Astrocyte (in vitro differentiated cells and primary cell): ENCODE measurements around the gene DEPP1.

Experiments used
- EZH2 ChIP-seq: IDR thresholded peaks from 2 replicates; pipeline ENCODE4 v1.6.1; 2012; ENCODE audit warnings: mild to moderate bottlenecking, low read length, inconsistent platforms; ENCODE audit not compliant: insufficient read depth
- TF ChIP-seq, protein P1 (sequence below): IDR thresholded peaks from 2 replicates; pipeline ENCODE4 v1.5.1; 2011; ENCODE audit warnings: low read depth, mild to moderate bottlenecking, inconsistent platforms, low read length, moderate library complexity; ENCODE audit not compliant: insufficient read depth

- TF ChIP-seq, protein P1, sequence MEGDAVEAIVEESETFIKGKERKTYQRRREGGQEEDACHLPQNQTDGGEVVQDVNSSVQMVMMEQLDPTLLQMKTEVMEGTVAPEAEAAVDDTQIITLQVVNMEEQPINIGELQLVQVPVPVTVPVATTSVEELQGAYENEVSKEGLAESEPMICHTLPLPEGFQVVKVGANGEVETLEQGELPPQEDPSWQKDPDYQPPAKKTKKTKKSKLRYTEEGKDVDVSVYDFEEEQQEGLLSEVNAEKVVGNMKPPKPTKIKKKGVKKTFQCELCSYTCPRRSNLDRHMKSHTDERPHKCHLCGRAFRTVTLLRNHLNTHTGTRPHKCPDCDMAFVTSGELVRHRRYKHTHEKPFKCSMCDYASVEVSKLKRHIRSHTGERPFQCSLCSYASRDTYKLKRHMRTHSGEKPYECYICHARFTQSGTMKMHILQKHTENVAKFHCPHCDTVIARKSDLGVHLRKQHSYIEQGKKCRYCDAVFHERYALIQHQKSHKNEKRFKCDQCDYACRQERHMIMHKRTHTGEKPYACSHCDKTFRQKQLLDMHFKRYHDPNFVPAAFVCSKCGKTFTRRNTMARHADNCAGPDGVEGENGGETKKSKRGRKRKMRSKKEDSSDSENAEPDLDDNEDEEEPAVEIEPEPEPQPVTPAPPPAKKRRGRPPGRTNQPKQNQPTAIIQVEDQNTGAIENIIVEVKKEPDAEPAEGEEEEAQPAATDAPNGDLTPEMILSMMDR = no peak
- TF ChIP-seq EZH2 = no peak
Measured at GRCh38 chr10:44974082-44974627, 4.5 kb downstream of the DEPP1 start.
